Endodermal cell (in vitro differentiated cells): ENCODE data around the gene SLC4A4. TPM values are rescaled to one million over a fixed set of nuclear protein-coding genes. Genes with fewer than 3 reads are reported as not detected.

Source experiments
- DNase-seq: peaks from one replicate; pipeline ENCODE4 v3.0.0-alpha.2; 2017
- H3K27ac ChIP-seq: 2 replicates; pipeline ENCODE4 v1.5.1; 2013; ENCODE audit warnings: mild to moderate bottlenecking, low read depth, low read length, moderate library complexity
- H3K27me3 ChIP-seq: 2 replicates; pipeline ENCODE4 v1.6.1; 2013; ENCODE audit warnings: mild to moderate bottlenecking, low read length, moderate library complexity; ENCODE audit not compliant: insufficient read depth, control insufficient read depth, poor library complexity, severe bottlenecking
- H3K36me3 ChIP-seq: 2 replicates; pipeline ENCODE4 v1.7.0; 2013; ENCODE audit warnings: mild to moderate bottlenecking, low read length, moderate library complexity; ENCODE audit not compliant: control insufficient read depth, insufficient read depth
- H3K4me1 ChIP-seq: one replicate; pipeline ENCODE4 v1.7.0; 2013; ENCODE audit warnings: low read length; ENCODE audit not compliant: control insufficient read depth, insufficient read depth
- H3K4me3 ChIP-seq: 2 replicates; pipeline ENCODE4 v1.5.1; 2013; ENCODE audit warnings: mild to moderate bottlenecking, low read length, moderate library complexity
- H3K9ac ChIP-seq: 2 replicates; pipeline ENCODE4 v1.6.1; 2013; ENCODE audit warnings: mild to moderate bottlenecking, low read length, moderate library complexity; ENCODE audit not compliant: poor library complexity, severe bottlenecking; ENCODE audit errors: extremely low read depth
- H3K9me3 ChIP-seq: 2 replicates; pipeline ENCODE4 v1.6.1; 2013; ENCODE audit warnings: mild to moderate bottlenecking, low read length, moderate library complexity; ENCODE audit not compliant: control insufficient read depth
- H3K27ac Mint-ChIP-seq: 2 replicates; pipeline ENCODE4 v1.8.0; 2020; ENCODE audit warnings: mixed read lengths
- H3K27me3 Mint-ChIP-seq: 2 replicates; pipeline ENCODE4 v1.8.0; 2021; ENCODE audit warnings: mild to moderate bottlenecking, mixed read lengths; ENCODE audit not compliant: insufficient read depth
- H3K36me3 Mint-ChIP-seq: 2 replicates; pipeline ENCODE4 v1.8.0; 2020; ENCODE audit warnings: low read depth, mixed read lengths
- H3K4me1 Mint-ChIP-seq: 2 replicates; pipeline ENCODE4 v1.8.0; 2020; ENCODE audit warnings: mixed read lengths
- H3K4me3 Mint-ChIP-seq: 2 replicates; pipeline ENCODE4 v1.8.0; 2020; ENCODE audit warnings: mild to moderate bottlenecking, moderate library complexity, mixed read lengths
- H3K9me3 Mint-ChIP-seq: 2 replicates; pipeline ENCODE4 v1.8.0; 2020; ENCODE audit warnings: mild to moderate bottlenecking, mixed read lengths
- WGBS, 2 experiments: methylation state at CpG; one replicate each; pipeline versions ENCODE4 v1.1.5 to v1.1.7; 2013; ENCODE audit warnings: missing lambda C conversion rate in 2 of 2, mixed read lengths in 1 of 2; ENCODE audit not compliant: insufficient coverage in 1 of 2, insufficient read length in 1 of 2; 5-methylcytosine and 5-hydroxymethylcytosine counted together
- total RNA-seq, 2 donors: library from RNA; stranded (reverse); fragmentation: NEBNext Ultra II Directional in 1 of 2; extraction: Animal tissue kit (Norgen Biotek cat#: 25700) in 1 of 2; gene quantifications; 2 replicates in 1 of 2; 3 replicates in 1 of 2; pipeline ENCODE4 v1.2.1, GENCODE V29; 2021
- TF ChIP-seq, protein P1 (sequence below): fragments of 200-600 bp; sonication (generic); conservative IDR thresholded peaks from 2 replicates; pipeline ENCODE4 v1.5.0; 2021; ENCODE audit warnings: antibody characterized with exemption, mild to moderate bottlenecking

SLC4A4 gene
- total RNA-seq, 2 donors from 2014 or later, result 3.3 to 3.8 TPM

DNA sequence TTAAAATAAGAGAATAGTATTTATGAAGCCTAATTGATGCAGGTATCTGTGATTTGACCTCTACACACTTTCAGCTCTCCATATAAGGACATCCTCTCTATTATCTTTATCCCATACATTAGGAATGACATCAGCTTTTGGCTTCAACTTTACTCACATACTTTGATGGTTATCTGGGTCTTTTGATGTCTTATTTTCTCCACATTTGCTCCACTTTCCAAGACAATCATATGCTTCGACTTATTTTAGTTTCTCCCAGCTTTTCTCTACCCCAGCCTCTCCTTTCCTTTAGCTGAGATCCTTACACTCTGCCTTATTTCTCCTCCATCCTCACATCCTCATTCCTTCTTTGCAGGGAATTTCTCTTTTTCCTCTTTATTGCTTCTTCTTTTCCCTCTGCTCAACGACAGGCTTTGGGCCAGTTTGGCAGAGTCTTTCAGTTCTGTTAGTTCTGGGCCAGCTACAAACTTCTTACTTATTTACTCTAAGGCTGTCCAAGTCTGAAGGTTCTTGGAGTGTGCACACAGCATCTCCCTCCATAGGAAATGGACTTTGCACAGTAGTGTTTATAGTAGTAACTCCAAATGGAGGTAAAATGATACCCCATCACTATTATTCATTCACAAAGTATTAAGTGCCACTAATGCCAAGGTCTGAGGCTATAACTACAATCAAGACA lies 50.5 kb downstream of the SLC4A4 start:
- Mint-ChIP-seq H3K27ac (no peak overlapping the region), H3K27me3 (no peaks in the 10 kb centered on the region), H3K9me3 (no peaks in the 10 kb centered on the region), H3K36me3 (no peaks in the 10 kb centered on the region), H3K4me1 (peaks cover 12% of the 10 kb centered on the region), H3K4me3 (no peak overlapping the region)
- Histone ChIP-seq H3K9me3 (no peaks in the 10 kb centered on the region), H3K27ac (no peak overlapping the region), H3K36me3 (no peaks in the 10 kb centered on the region), H3K9ac (no peak overlapping the region), H3K4me3 (no peak overlapping the region), H3K27me3 (no peaks in the 10 kb centered on the region), H3K4me1 (no peaks in the 10 kb centered on the region)
- no peak for DNase-seq
- WGBS, 2 experiments, result 89 to 100% methylated on average over 1 to 2 of the region's 2 CpGs
- TF ChIP-seq, protein P1, sequence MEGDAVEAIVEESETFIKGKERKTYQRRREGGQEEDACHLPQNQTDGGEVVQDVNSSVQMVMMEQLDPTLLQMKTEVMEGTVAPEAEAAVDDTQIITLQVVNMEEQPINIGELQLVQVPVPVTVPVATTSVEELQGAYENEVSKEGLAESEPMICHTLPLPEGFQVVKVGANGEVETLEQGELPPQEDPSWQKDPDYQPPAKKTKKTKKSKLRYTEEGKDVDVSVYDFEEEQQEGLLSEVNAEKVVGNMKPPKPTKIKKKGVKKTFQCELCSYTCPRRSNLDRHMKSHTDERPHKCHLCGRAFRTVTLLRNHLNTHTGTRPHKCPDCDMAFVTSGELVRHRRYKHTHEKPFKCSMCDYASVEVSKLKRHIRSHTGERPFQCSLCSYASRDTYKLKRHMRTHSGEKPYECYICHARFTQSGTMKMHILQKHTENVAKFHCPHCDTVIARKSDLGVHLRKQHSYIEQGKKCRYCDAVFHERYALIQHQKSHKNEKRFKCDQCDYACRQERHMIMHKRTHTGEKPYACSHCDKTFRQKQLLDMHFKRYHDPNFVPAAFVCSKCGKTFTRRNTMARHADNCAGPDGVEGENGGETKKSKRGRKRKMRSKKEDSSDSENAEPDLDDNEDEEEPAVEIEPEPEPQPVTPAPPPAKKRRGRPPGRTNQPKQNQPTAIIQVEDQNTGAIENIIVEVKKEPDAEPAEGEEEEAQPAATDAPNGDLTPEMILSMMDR, result no peak

- H3K9me3 ChIP-seq, result no peaks in the 10 kb centered on the region
- H3K27ac ChIP-seq, result no peak overlapping the region
- H3K27me3 ChIP-seq, result no peaks in the 10 kb centered on the region
- H3K36me3 ChIP-seq, result no peaks in the 10 kb centered on the region
- no peak overlapping the region for H3K4me3 Mint-ChIP-seq
- H3K9me3 Mint-ChIP-seq, result no peaks in the 10 kb centered on the region
- DNase-seq, result no peak
- H3K4me1 Mint-ChIP-seq, result peaks cover 13% of the 10 kb centered on the region
- TF ChIP-seq, protein P1, result no peak
- no peaks in the 10 kb centered on the region for H3K27me3 Mint-ChIP-seq
- 97% methylated on average over 1 of the region's 3 CpGs; no CpG with 5 or more reads in 1 of the 2 experiments for WGBS, 2 experiments
- no peak overlapping the region for H3K4me3 ChIP-seq
- no peak overlapping the region for H3K9ac ChIP-seq
- H3K36me3 Mint-ChIP-seq, result no peaks in the 10 kb centered on the region
- no peak overlapping the region for H3K27ac Mint-ChIP-seq
- no peaks in the 10 kb centered on the region for H3K4me1 ChIP-seq
These were observed 53.3 kb downstream of the SLC4A4 start for GRCh38 chr4:71392109-71392508.

DNA sequence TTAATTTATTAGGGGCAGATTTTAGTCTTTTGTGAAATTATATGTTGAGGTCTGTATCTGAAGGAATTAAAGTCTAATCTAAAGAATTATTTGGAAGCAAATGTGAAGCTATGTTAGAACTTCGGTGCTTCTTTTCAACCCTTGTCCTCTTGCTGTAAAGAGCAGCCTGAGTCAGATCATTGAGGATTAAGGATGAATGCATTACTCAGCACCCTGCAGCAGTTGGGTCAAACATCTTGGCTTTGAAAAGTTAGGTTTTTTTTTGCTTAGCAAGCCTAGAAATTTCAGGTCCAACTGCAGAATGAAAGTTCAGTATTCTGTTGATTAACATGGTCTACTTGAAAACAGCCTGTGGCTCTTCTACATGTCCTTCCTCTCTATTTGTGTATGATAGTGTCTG lies 57.6 kb downstream of the SLC4A4 start:
- H3K27ac Mint-ChIP-seq, result no peak overlapping the region
- no peak overlapping the region for H3K9ac ChIP-seq
- no peak overlapping the region for H3K4me3 ChIP-seq
- H3K27ac ChIP-seq, result no peak overlapping the region
- H3K9me3 ChIP-seq, result no peaks in the 10 kb centered on the region
- H3K4me1 ChIP-seq, result no peaks in the 10 kb centered on the region
- no peaks in the 10 kb centered on the region for H3K36me3 ChIP-seq
- H3K36me3 Mint-ChIP-seq, result no peaks in the 10 kb centered on the region
- no peak for DNase-seq
- no peaks in the 10 kb centered on the region for H3K27me3 ChIP-seq
- H3K9me3 Mint-ChIP-seq, result no peaks in the 10 kb centered on the region
- WGBS, 2 experiments, result 75 to 87% methylated on average over 1 of the region's 1 CpG
- H3K27me3 Mint-ChIP-seq, result no peaks in the 10 kb centered on the region
- TF ChIP-seq, protein P1, result no peak
- peaks cover 9% of the 10 kb centered on the region for H3K4me1 Mint-ChIP-seq
- H3K4me3 Mint-ChIP-seq, result no peak overlapping the region
